MG63 (cell line): ENCODE measurements around the gene AJAP1. TPM values are rescaled to one million over a fixed set of nuclear protein-coding genes. Genes with fewer than 3 reads are reported as not detected.

Experiments used
- DNase-seq: peaks from one replicate; pipeline ENCODE4 v3.0.0-alpha.2; 2020
- H3K27me3 ChIP-seq: fragments of 250-450 bp; sonication (Bioruptor Pico); 2 replicates; pipeline ENCODE4 v1.5.1; 2020; ENCODE audit warnings: mild to moderate bottlenecking, moderate library complexity
- H3K36me3 ChIP-seq: fragments of 250-450 bp; sonication (Bioruptor Pico); 2 replicates; pipeline ENCODE4 v1.5.1; 2020; ENCODE audit warnings: mild to moderate bottlenecking, moderate library complexity
- H3K4me3 ChIP-seq: fragments of 250-450 bp; sonication (Bioruptor Pico); 2 replicates; pipeline ENCODE4 v1.5.1; 2020; ENCODE audit warnings: mild to moderate bottlenecking, moderate library complexity
- H3K9me3 ChIP-seq: fragments of 250-450 bp; sonication (Bioruptor Pico); 2 replicates; pipeline ENCODE4 v1.5.1; 2020; ENCODE audit warnings: mild to moderate bottlenecking, moderate library complexity
- total RNA-seq: library from RNA; depleted of rRNA; stranded (reverse); fragments of >200 nt; shearing (Covaris generic); gene quantifications from 2 replicates; pipeline ENCODE4 v1.2.3, GENCODE V29; 2014; ENCODE audit warnings: low replicate concordance

The AJAP1 gene
- total RNA-seq, 1 experiment from 2014 or later: not detected

DNA sequence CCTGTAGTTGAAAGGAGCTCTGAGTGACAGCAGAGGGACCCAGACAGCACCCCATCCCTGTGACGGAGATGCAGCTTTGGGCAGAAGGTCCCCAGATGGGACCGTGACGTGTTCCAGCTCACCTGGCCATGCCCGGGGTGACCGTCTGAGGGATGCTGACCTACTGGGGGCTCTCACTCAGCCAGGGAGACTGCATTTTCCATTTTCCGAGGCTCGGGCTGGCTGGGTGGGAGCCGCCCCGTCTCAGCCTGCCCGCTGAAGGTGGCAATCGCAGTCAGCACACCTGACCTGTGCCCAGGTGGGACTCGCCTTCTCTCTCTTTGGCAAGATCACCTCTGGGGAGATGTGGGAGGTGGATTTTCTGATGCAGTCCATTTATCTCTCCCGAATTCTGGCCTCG, 127.2 kb downstream of the AJAP1 start:
- H3K27me3 ChIP-seq: no peaks in the 10 kb centered on the region
- no peaks in the 10 kb centered on the region for H3K36me3 ChIP-seq
- no peak for DNase-seq
- no peaks in the 10 kb centered on the region for H3K9me3 ChIP-seq
- no peak overlapping the region for H3K4me3 ChIP-seq

DNA sequence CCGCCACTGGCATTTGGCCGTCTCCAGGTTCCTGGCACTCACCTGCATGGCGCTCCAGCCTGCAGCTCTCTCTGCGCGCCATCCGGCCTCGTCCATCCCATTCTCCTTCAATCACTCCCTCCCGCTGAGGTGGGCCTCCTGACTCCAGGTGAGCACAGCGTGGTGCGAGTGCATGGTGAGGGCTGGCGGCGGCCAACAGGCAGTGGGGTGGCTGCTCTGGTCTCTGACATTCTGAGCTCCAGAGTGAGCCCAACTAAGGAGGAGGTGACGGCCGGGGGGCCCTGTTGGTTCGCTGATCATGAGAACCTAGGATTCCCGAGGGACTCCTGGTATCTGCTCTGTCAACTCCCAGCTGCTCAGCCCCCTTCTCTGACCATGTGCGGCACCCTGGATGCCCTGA, 130.4 kb downstream of the AJAP1 start:
- H3K36me3 ChIP-seq: no peaks in the 10 kb centered on the region
- H3K27me3 ChIP-seq: no peaks in the 10 kb centered on the region
- DNase-seq: no peak
- H3K9me3 ChIP-seq: no peaks in the 10 kb centered on the region
- no peak overlapping the region for H3K4me3 ChIP-seq

DNA sequence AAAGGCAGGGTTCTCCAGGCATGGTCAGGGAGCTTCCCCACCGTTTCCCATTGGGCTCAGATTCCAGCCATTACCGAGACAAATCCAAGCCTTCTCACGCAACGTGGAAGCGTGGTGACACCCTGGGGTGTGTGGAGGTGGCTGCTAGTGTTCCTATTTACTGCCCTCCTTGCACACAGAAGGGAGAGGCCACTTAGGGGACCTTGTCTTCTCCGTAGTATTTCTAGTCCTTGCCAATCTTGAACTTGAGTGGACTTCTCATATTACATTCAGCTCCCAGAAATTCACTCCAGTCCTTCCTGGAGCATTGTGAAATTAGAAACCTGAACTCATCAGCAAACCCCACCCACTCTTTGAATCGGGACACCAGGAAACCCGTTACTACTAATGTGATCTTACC, 131.6 kb downstream of the AJAP1 start:
- DNase-seq: no peak
- Histone ChIP-seq H3K9me3 (no peaks in the 10 kb centered on the region), H3K27me3 (no peaks in the 10 kb centered on the region), H3K4me3 (no peak overlapping the region), H3K36me3 (no peaks in the 10 kb centered on the region)

DNA sequence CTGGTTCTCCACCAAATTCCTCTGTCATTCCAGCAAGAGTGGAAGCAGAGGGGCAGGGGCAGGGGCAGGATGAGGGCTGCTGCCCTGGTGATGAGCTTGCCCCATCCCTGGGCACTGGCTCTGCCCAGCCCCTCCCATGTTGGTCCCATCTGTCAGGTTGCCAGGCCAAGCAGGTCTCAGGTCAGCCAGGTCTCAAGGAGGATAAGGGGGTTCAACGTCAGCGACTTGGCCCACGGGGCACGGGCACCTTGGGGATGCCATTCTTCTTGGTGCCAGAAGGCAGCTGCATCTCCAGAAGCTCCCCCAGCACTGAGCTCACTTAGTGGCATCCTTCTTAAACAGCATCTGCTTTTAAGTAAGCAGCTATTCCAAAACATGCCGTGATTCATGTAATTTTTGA, 133.1 kb downstream of the AJAP1 start:
- H3K4me3 ChIP-seq: no peak overlapping the region
- no peaks in the 10 kb centered on the region for H3K27me3 ChIP-seq
- no peaks in the 10 kb centered on the region for H3K36me3 ChIP-seq
- DNase-seq: no peak
- H3K9me3 ChIP-seq: no peaks in the 10 kb centered on the region

DNA sequence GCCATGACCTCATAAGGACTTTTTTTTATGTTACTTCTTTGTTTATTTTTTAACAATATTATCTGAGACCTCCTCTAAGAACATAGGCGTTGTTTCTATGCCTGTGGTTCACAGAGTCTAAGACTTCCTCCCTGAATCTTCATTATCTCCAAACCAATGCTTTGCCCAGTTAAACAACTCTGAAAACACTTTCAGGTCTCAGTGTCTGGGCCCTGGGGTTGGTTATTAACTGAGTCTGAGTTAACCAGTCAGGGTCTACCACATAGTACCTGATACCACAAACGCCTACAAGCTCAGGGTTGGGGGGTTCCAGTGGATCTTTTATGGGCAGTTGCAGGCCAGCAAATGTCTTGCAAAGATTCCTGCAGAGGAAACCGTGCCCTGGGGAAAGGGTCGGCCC, 138.2 kb downstream of the AJAP1 start:
- Histone ChIP-seq H3K27me3 (no peaks in the 10 kb centered on the region), H3K9me3 (no peaks in the 10 kb centered on the region), H3K36me3 (no peaks in the 10 kb centered on the region), H3K4me3 (no peak overlapping the region)
- no peak for DNase-seq

DNA sequence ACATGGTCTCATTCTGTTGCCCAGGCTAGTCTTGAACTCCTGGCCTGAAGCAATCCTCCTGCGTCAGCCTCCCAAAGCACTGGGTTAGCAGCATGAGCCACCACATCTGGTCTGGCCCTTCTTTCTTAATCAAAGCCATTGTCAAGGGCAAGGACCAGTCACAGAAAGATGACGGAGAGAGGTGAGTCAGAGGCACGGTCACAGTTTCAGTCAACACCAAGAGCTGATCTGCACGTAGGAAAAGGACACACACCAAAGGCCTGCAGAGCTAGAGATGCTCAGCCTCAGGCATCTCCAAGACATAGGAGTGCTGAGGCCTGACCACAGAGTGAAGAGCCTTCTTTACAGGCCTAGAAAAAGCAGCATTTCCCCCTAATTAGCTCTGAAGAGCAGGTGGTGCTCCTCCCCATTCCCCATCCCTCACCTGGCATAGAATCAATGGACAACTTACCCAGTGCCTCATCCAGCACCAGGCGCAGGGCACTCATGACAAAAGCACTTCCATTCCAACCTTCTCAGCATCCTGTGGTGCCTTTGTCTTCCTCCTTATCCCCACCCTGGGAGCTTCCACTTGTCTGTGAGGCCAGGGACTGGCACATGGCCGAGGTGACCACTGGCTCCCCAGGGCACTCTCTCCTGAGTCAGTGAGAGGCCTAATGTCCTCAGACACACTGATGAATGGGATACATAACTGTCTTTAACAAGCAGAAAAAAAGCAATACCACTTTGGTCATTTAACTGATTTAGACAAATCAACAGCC, 139.8 kb downstream of the AJAP1 start:
- Histone ChIP-seq H3K36me3 (no peaks in the 10 kb centered on the region), H3K9me3 (no peaks in the 10 kb centered on the region), H3K27me3 (no peaks in the 10 kb centered on the region)

DNA sequence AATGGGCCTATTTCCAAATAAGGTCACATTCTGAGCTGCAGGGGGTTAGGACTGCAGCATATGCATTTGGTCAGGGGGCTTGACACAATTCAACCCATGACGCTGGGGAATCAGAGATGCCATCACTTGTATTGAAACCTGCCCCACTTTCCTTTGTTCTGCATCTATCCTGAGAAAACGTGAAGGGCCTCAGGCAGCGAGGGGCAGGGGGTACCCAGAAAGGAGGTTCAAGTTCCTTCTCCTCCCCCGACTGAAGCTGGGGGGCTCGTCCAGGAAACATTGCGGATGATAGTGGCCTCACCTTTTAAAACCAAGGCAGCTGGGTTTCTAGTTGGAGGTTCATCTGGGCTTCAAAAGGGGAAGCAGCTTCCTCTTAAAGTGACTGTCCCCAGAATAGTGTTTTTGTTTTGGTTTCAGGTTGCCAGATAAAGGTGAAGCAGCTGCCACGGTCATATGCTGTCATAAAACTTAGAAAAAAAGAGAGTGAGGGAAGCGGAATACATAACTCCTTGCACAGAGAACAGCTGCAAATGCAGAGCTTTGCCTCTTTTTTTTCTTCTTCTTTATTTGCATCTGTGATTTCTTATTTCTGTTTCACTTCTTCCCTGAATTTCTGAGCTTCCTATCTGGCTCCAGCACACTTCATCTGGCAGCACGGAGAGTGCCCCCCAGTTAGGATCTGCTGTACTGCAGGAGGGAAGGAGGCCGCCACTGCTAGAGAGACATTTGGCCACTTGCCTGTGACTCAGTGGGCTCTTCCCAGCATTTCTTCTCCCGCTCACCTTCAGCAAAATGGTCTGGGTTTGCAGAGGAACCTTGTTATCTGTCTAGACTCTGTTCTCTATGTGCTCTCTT, 142.0 kb downstream of the AJAP1 start:
- Histone ChIP-seq H3K9me3 (no peaks in the 10 kb centered on the region), H3K27me3 (no peaks in the 10 kb centered on the region), H3K36me3 (no peaks in the 10 kb centered on the region), H3K4me3 (no peak overlapping the region)
- DNase-seq: no peak

More for the DNA sequence above, 139.8 kb downstream of the AJAP1 start:
- no peak overlapping the region for H3K4me3 ChIP-seq
- DNase-seq: no peak

DNA sequence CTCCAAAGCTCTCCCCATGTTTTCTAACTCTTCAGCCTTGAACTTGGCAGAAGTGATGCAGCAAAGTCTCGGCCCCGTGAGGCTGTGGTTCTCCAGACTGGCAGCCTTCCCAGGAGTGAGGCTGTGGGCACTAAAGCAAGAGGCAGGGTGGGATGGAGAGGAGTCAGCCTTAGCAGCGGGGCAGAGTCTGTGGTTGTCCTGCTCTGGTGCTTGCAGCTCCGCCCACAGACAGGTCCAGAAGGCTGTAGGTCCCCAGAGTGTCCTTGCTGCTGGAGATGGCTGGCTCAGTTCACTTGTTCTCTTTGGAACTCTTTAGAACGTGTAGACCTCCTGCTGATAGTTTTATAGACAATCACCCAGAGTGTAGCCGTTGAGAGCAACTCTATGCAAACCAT, 142.6 kb downstream of the AJAP1 start:
- Histone ChIP-seq H3K36me3 (no peaks in the 10 kb centered on the region), H3K4me3 (no peak overlapping the region), H3K27me3 (no peaks in the 10 kb centered on the region), H3K9me3 (no peaks in the 10 kb centered on the region)
- DNase-seq: no peak

DNA sequence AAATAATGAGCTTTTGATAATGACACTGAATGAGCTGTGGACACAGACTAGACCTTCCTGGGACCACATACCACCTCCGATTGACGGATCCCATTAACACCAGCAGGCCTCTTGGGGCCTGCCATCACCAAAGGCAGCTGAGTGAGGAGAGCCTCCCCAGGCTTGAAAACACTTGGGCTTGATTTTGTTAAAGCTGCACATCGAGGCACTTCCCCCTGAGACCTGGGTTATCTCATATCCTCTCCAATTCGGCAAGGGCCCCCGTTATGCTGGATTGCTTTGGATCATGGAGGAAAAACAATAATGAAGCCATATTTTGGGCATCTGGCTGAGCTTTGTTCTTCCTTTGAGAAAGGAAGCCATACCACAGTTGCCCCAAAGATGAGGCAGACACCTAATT, 143.0 kb downstream of the AJAP1 start:
- H3K4me3 ChIP-seq: no peak overlapping the region
- H3K9me3 ChIP-seq: no peaks in the 10 kb centered on the region
- H3K27me3 ChIP-seq: no peaks in the 10 kb centered on the region
- no peak for DNase-seq
- no peaks in the 10 kb centered on the region for H3K36me3 ChIP-seq

DNA sequence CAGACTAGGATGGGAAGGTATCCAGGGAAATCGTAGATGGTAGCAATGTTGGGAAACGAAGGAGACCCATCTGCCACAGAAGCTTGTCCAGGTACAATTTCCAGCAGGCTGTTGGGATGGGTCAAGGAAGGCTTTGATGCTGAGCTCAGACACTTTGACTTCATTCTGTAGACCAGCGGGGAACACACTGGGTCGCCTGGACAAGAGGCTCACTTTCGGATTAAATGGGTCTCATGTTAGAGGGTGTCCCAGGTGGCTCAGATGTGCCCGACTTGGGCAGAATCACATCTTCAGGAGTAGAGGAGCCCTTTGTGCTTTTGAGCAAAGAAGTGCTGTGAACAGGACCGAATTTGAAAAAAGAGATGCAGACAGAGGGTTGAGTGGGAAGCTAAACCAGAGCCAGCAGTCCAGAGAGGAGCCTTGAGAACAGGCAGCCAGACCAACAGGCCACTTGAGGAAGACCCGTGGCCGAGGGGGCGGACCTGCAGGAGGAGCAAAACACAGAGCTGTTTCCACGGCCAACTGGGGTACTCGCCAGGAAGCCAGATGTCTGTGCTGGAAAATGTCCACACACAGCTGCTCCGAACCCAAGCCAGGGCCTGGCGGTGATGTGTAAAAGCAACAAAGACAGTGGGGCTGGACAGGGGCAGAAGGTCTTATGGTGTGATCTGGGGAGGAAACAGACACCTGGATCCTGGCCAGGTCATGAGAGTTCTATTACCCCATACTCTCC, 146.9 kb downstream of the AJAP1 start:
- Histone ChIP-seq H3K4me3 (no peak overlapping the region), H3K27me3 (no peaks in the 10 kb centered on the region), H3K9me3 (no peaks in the 10 kb centered on the region), H3K36me3 (no peaks in the 10 kb centered on the region)
- DNase-seq: peak; percentile 15

DNA sequence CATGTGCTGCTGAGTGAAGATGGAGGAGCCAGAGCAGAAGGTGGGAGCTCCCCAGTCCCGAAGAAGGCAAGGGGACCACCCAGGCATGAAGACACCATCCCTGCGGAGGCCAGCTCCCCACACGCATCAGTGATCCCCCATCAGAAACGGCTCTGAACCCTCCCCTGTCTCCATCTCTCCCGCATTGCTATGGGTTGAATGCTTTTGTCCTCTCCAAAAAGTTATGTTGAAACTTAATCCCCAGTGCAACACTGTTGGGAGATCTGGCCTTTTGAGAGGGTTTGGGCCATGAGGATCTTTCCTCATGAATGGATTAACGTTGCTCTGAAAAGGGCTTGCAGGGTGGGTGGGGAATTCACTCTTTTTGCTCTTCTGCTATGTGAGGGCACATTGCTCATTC, 147.6 kb downstream of the AJAP1 start:
- no peak for DNase-seq
- Histone ChIP-seq H3K27me3 (no peaks in the 10 kb centered on the region), H3K9me3 (no peaks in the 10 kb centered on the region), H3K36me3 (no peaks in the 10 kb centered on the region), H3K4me3 (no peak overlapping the region)

DNA sequence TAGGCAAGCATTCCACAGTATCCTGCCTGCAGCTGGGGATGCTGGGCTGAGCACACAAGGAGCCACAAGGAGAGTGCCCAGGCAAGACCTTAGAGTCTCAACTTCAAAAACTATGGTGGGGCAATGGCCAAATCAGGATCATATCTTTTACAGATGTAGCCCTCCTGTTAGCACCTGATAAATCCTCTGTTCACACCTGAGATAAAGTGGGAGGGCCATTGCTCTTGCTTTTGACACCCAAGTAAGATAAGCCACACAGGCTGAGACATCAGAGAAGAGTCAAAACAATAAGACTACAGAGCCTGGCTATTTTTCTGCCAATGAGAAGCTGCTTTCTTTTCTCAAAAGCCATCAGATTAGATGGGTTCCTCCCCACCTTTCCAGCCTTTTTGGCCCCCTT, 148.9 kb downstream of the AJAP1 start:
- no peaks in the 10 kb centered on the region for H3K27me3 ChIP-seq
- no peak overlapping the region for H3K4me3 ChIP-seq
- H3K36me3 ChIP-seq: no peaks in the 10 kb centered on the region
- no peaks in the 10 kb centered on the region for H3K9me3 ChIP-seq
- DNase-seq: no peak

DNA sequence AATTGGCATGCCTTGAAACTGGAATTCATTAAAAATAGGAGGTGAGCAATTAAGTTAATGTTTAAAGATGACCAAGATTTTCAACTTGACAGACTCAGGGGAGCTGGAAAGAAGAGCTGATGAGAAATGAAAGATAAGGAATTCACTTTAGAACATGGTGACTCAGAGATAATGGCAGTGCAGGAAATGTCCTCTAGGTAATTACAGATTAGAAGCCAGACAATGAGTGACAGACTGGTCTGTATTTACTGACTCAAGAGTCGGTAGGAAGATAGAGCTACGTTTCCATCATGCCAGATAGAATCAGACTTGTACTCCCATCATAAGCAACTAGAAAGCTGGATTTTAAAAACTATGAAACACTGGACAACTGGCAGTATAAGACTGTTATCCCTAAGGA, 151.6 kb downstream of the AJAP1 start:
- Histone ChIP-seq H3K36me3 (no peaks in the 10 kb centered on the region), H3K4me3 (no peak overlapping the region)
- DNase-seq: no peak

DNA sequence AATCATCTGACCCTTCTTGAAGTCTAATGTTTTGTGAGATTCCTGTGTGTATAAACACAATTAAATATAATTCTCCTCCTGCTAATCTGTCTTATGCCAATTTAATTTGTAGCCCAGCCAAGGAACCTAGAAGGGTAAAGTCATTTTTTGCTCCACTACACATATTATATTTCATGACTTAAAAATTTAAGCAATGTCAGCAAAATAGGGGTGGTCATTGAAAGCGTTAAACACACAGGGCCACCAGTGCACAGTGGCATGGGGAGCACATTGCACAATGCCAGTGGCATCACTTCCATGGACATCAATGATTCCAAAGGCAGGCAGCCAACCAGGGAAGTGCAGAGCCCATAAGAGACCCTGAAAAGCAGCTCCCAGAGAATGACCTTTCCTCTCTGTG, 166.1 kb downstream of the AJAP1 start:
- DNase-seq: no peak
- no peaks in the 10 kb centered on the region for H3K36me3 ChIP-seq
- H3K4me3 ChIP-seq: no peak overlapping the region
- H3K27me3 ChIP-seq: no peaks in the 10 kb centered on the region
- H3K9me3 ChIP-seq: no peaks in the 10 kb centered on the region

More for the DNA sequence above, 151.6 kb downstream of the AJAP1 start:
- no peaks in the 10 kb centered on the region for H3K9me3 ChIP-seq
- no peaks in the 10 kb centered on the region for H3K27me3 ChIP-seq

DNA sequence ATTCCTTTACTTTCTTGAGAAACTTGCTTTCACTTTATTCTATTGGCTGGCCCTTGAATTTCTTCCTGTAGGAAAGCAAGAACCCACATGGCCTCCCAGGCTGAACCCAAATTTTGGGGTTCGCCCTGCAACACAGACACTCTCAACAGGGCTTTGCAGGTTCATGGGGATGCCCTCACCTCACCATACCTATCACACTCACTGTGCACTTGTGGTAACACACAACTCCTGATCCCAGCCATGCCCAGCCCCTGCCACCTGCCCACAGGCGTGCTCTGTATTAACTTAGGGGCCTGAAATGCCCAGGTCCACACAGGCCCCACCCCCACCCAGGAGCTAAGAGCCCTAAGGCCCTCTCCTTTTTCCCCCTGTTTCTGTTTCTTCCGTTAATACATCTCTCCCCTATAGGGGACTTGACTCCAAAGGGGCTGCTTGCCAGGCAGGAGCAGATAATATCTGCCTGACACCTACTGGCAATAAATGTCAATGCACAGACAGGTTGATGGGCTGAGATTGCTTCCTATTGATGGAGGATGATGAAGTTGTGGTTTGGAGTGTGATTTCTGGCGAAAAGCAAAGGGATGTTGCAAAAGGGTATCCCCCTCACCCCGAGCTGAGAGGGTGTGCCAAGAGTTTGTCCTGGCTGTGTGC, 171.5 kb downstream of the AJAP1 start:
- no peaks in the 10 kb centered on the region for H3K9me3 ChIP-seq
- no peaks in the 10 kb centered on the region for H3K36me3 ChIP-seq
- H3K27me3 ChIP-seq: no peaks in the 10 kb centered on the region
- DNase-seq: no peak
- H3K4me3 ChIP-seq: no peak overlapping the region

DNA sequence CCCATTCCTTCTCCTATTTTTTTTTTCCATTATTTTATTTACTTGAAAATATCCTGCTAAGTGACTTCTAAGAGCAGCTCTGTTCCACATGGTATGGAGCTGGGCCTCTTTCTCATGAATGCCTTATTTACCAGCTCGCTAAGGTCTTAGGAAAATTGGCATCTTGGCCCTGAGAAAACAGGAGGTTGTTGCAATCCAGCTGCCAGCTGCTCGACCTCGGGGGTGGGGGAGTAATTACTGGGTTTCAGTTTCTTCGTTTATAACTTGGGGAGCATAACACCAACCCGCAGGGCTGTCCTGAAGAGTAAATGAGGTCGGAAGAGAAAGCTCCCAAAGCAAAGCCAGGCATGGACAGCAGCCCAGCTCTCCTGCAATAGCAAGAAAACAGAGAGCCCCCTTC, 176.3 kb downstream of the AJAP1 start:
- DNase-seq: no peak
- Histone ChIP-seq H3K9me3 (no peaks in the 10 kb centered on the region), H3K4me3 (no peak overlapping the region)

DNA sequence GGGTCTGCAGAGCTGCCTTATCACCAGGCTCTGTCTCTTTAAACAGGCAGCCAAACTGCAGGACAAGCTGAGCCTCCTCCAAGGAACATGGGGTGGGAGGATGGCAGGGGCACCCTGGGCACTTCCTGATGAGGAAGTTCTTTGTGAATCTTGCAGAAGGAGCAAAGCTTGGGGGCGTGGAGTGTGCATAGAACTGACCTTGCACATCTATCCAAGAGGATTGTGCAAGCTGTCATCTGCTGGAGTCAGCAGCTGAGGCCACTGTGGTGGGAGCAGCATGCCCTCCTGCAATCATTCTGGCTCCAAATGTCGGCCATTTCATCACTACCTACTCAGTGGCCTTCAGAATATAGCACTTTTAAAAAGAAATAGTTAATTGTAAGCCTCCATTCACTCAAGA, 182.2 kb downstream of the AJAP1 start:
- H3K36me3 ChIP-seq: no peaks in the 10 kb centered on the region
- no peak overlapping the region for H3K4me3 ChIP-seq
- no peak for DNase-seq
- H3K9me3 ChIP-seq: no peaks in the 10 kb centered on the region
- no peaks in the 10 kb centered on the region for H3K27me3 ChIP-seq

More for the DNA sequence above, 176.3 kb downstream of the AJAP1 start:
- Histone ChIP-seq H3K27me3 (no peaks in the 10 kb centered on the region), H3K36me3 (no peaks in the 10 kb centered on the region)
